ENCODE results near the gene LRMDA. TPM values are rescaled to one million over a fixed set of nuclear protein-coding genes. Genes with fewer than 3 reads are reported as not detected.
A peak's percentile ranks its signal among the peaks of the same experiment; 100 is the strongest.

LRMDA gene
- total RNA-seq, 1 donor from 2014 or later, result 5.2 TPM

GRCh38 chr10:76125900-76126299, 694.5 kb downstream of the LRMDA start:
- H3K36me3 Mint-ChIP-seq, result peaks cover 2% of the 10 kb centered on the region
- no peaks in the 10 kb centered on the region for H3K27me3 ChIP-seq
- no peak overlapping the region for H3K27ac ChIP-seq
- no peak overlapping the region for H3K4me2 ChIP-seq
- H3K4me1 ChIP-seq, result peaks cover 14% of the 10 kb centered on the region
- H4K20me1 ChIP-seq (ENCODE audit: low read depth), result no peaks in the 10 kb centered on the region
- H3F3A ChIP-seq (ENCODE audit: low read depth), result no peaks in the 10 kb centered on the region
- H3K27me3 Mint-ChIP-seq (ENCODE audit: insufficient read depth, low read depth), result peaks cover 6% of the 10 kb centered on the region
- no peaks in the 10 kb centered on the region for H3K36me3 ChIP-seq
- peaks cover 19% of the 10 kb centered on the region for H3K4me1 Mint-ChIP-seq
- H2AFZ ChIP-seq (replicated peaks), result no peak overlapping the region
- no peak overlapping the region for H3K27ac Mint-ChIP-seq
- DNase-seq (ENCODE audit: low spot score), result no peak
- no peak overlapping the region for H3K4me3 Mint-ChIP-seq
- no peaks in the 10 kb centered on the region for H3K9me3 ChIP-seq (ENCODE audit: low read depth)
- no peak overlapping the region for H3K4me3 ChIP-seq
- TF ChIP-seq EZH2 (IDR thresholded peaks at IDR 0.05) (no peak), EZH2phosphoT487 (IDR thresholded peaks at IDR 0.05) (no peak), CTCF (IDR thresholded peaks at IDR 0.05) (no peak)
- no peak overlapping the region for H3K9ac ChIP-seq
- H3K79me2 ChIP-seq (ENCODE audit: low read depth), result no peaks in the 10 kb centered on the region
- peaks cover 4% of the 10 kb centered on the region for H3K9me3 Mint-ChIP-seq

GRCh38 chr10:76126607-76127527, 695.4 kb downstream of the LRMDA start:
- Histone ChIP-seq H3K36me3 (no peaks in the 10 kb centered on the region), H3K4me1 (peaks cover 24% of the 10 kb centered on the region), H3K9ac (no peak overlapping the region), H4K20me1 (ENCODE audit: low read depth) (no peaks in the 10 kb centered on the region), H3K27me3 (no peaks in the 10 kb centered on the region), H3K79me2 (ENCODE audit: low read depth) (no peaks in the 10 kb centered on the region), H3K27ac (no peak overlapping the region), H3K4me3 (no peak overlapping the region), H3K9me3 (ENCODE audit: low read depth) (no peaks in the 10 kb centered on the region), H3K4me2 (no peak overlapping the region), H2AFZ (replicated peaks) (no peak overlapping the region), H3F3A (ENCODE audit: low read depth) (peaks cover 1% of the 10 kb centered on the region)
- H3K4me3 Mint-ChIP-seq, result no peak overlapping the region
- H3K4me1 Mint-ChIP-seq, result peaks cover 25% of the 10 kb centered on the region
- no peak for TF ChIP-seq EZH2 (IDR thresholded peaks at IDR 0.05)
- TF ChIP-seq CTCF (IDR thresholded peaks at IDR 0.05), result no peak
- TF ChIP-seq EZH2phosphoT487 (IDR thresholded peaks at IDR 0.05), result no peak
- H3K36me3 Mint-ChIP-seq, result peaks cover 4% of the 10 kb centered on the region
- H3K9me3 Mint-ChIP-seq, result peaks cover 4% of the 10 kb centered on the region
- no peak overlapping the region for H3K27ac Mint-ChIP-seq
- no peak for DNase-seq (ENCODE audit: low spot score)
- H3K27me3 Mint-ChIP-seq (ENCODE audit: insufficient read depth, low read depth), result peaks cover 4% of the 10 kb centered on the region

GRCh38 chr10:76127984-76128589, 696.7 kb downstream of the LRMDA start:
- no peaks in the 10 kb centered on the region for H3K79me2 ChIP-seq (ENCODE audit: low read depth)
- H4K20me1 ChIP-seq (ENCODE audit: low read depth), result no peaks in the 10 kb centered on the region
- H3K9me3 ChIP-seq (ENCODE audit: low read depth), result no peaks in the 10 kb centered on the region
- H3F3A ChIP-seq (ENCODE audit: low read depth), result peaks cover 4% of the 10 kb centered on the region
- Mint-ChIP-seq H3K4me1 (peaks cover 26% of the 10 kb centered on the region), H3K9me3 (peaks cover 6% of the 10 kb centered on the region), H3K36me3 (peaks cover 4% of the 10 kb centered on the region), H3K4me3 (no peak overlapping the region), H3K27ac (peak overlapping the region; percentile 59), H3K27me3 (ENCODE audit: insufficient read depth, low read depth) (peaks cover 4% of the 10 kb centered on the region)
- TF ChIP-seq EZH2phosphoT487 (IDR thresholded peaks at IDR 0.05), result no peak
- TF ChIP-seq CTCF (IDR thresholded peaks at IDR 0.05), result no peak
- TF ChIP-seq EZH2 (IDR thresholded peaks at IDR 0.05), result no peak
- no peak for DNase-seq (ENCODE audit: low spot score)
- H3K4me2 ChIP-seq, result no peak overlapping the region
- H3K9ac ChIP-seq, result no peak overlapping the region
- H3K36me3 ChIP-seq, result no peaks in the 10 kb centered on the region
- no peak overlapping the region for H3K27ac ChIP-seq
- peaks cover 26% of the 10 kb centered on the region for H3K4me1 ChIP-seq
- H3K4me3 ChIP-seq, result no peak overlapping the region
- no peaks in the 10 kb centered on the region for H3K27me3 ChIP-seq
- H2AFZ ChIP-seq (replicated peaks), result no peak overlapping the region

All from neural progenitor cell (in vitro differentiated cells).